Measurements from ENCODE around the gene RASGEF1C. TPM values are rescaled to one million over a fixed set of nuclear protein-coding genes. Genes with fewer than 3 reads are reported as not detected.

The RASGEF1C gene
- total and polyA plus RNA-seq, 10 of the 15 experiments (the other 5 are each of a cell fraction or from before 2014, with no cell fraction given), result not detected

DNA sequence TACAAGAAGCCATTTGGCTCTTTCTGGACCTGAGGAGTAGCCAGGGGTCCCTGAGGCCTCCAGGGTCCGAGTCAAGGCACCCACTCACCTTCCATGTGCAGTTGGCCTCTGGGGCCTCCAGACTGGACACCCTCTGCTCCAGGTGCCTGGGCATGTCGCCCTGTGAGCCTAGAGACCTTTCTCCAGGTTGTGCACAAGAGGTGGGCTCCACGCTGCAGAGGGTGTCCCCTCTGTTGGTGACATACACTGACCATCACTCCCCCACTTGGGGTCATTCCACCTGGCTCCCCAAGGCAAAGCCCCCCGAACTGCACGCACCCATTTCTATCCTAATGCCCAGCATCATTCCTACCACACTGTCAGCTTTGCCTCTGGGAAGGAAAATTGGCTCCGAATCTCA lies 48.8 kb downstream of the RASGEF1C start:
- Histone ChIP-seq H3K4me3 (no peak overlapping the region), H3K4me1 (ENCODE audit: control insufficient read depth, insufficient read depth, low read length) (no peaks in the 10 kb centered on the region), H3K4me2 (ENCODE audit: control insufficient read depth, insufficient read depth) (no peak overlapping the region), H3K36me3 (ENCODE audit: control insufficient read depth in 2 of 2, insufficient read depth in 2 of 2, low read length in 1 of 2) (no peaks in the 10 kb centered on the region), H3K27me3 (replicated peaks in 1 of 2; ENCODE audit: control insufficient read depth in 2 of 2, insufficient read depth in 2 of 2, low read length in 1 of 2) (no peaks in the 10 kb centered on the region; a peak in 1 of 4 replicates), H3K9me3 (replicated peaks; ENCODE audit: control insufficient read depth, insufficient read depth, low read length) (no peaks in the 10 kb centered on the region), H3K9ac (ENCODE audit: control insufficient read depth, insufficient read depth, low read length) (no peak overlapping the region), H3K79me2 (ENCODE audit: control insufficient read depth, insufficient read depth, low read length) (no peaks in the 10 kb centered on the region), H4K20me1 (ENCODE audit: control insufficient read depth, insufficient read depth) (no peaks in the 10 kb centered on the region), H2AFZ (ENCODE audit: control insufficient read depth, low read depth, low read length) (no peak overlapping the region), H3K27ac (ENCODE audit: control insufficient read depth, insufficient read depth) (no peak overlapping the region)
- WGBS (ENCODE audit: insufficient coverage, insufficient replicate concordance, low lambda C conversion rate, missing lambda C conversion rate), result 33% methylated on average over 6 of the region's 6 CpGs
- ChIA-PET SMC1A (ENCODE audit: uncharacterized antibody, unreplicated experiment) (no interaction called here), RAD21 (ENCODE audit: unreplicated experiment) (no interaction called here), POLR2A (no interaction called here), CTCF (no interaction called here)
- DNase-seq (ENCODE audit: low read depth, low spot score), result no peak
- no TSS peak for BruUV-seq (replicated peaks)
- FAIRE-seq, result no peak
- no peak for ATAC-seq
- TF ChIP-seq SUZ12 (IDR thresholded peaks at IDR 0.05; ENCODE audit: unreplicated experiment) (no peak), SMAD1 (IDR thresholded peaks at IDR 0.05; ENCODE audit: low read depth, partially characterized antibody) (no peak), SPI1 (IDR thresholded peaks at IDR 0.05; ENCODE audit: borderline replicate concordance, insufficient read depth, low read depth, low read length) (no peak), ATF7 (IDR thresholded peaks at IDR 0.05; ENCODE audit: low read depth) (no peak), ZNF274 (IDR thresholded peaks at IDR 0.05; ENCODE audit: insufficient read depth, insufficient read length) (no peak), CBX5 (IDR thresholded peaks at IDR 0.05; ENCODE audit: low read depth) (no peak), SRF (IDR thresholded peaks at IDR 0.05; ENCODE audit: low read depth in 2 of 2, low read length in 2 of 2) (no peak), POLR2AphosphoS5 (IDR thresholded peaks at IDR 0.05; ENCODE audit: low read length) (no peak)
- TF ChIP-seq, protein P1, sequence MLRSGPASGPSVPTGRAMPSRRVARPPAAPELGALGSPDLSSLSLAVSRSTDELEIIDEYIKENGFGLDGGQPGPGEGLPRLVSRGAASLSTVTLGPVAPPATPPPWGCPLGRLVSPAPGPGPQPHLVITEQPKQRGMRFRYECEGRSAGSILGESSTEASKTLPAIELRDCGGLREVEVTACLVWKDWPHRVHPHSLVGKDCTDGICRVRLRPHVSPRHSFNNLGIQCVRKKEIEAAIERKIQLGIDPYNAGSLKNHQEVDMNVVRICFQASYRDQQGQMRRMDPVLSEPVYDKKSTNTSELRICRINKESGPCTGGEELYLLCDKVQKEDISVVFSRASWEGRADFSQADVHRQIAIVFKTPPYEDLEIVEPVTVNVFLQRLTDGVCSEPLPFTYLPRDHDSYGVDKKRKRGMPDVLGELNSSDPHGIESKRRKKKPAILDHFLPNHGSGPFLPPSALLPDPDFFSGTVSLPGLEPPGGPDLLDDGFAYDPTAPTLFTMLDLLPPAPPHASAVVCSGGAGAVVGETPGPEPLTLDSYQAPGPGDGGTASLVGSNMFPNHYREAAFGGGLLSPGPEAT (IDR thresholded peaks at IDR 0.05; ENCODE audit: low read depth), result no peak
- TF ChIP-seq, protein P2, sequence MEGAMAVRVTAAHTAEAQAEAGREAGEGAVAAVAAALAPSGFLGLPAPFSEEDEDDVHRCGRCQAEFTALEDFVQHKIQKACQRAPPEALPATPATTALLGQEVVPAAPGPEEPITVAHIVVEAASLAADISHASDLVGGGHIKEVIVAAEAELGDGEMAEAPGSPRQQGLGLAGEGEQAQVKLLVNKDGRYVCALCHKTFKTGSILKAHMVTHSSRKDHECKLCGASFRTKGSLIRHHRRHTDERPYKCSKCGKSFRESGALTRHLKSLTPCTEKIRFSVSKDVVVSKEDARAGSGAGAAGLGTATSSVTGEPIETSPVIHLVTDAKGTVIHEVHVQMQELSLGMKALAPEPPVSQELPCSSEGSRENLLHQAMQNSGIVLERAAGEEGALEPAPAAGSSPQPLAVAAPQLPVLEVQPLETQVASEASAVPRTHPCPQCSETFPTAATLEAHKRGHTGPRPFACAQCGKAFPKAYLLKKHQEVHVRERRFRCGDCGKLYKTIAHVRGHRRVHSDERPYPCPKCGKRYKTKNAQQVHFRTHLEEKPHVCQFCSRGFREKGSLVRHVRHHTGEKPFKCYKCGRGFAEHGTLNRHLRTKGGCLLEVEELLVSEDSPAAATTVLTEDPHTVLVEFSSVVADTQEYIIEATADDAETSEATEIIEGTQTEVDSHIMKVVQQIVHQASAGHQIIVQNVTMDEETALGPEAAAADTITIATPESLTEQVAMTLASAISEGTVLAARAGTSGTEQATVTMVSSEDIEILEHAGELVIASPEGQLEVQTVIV (IDR thresholded peaks at IDR 0.05; ENCODE audit: borderline replicate concordance, partially characterized antibody), result no peak
- in situ Hi-C loops (cut with MboI) (no loop called here), intact Hi-C loops (cut with micrococcal nuclease; ENCODE audit: unreplicated experiment) (no loop called here)

All from GM12878 (cell line).